GM12875 (cell line): ENCODE results near the gene HOXD9.

ENCODE experiments used
- H3K4me3 ChIP-seq: one replicate; pipeline ENCODE4 v1.5.1; 2011; ENCODE audit warnings: low read depth, low read length, control low read depth
- TF ChIP-seq, protein P1 (sequence below): IDR thresholded peaks from 2 replicates; pipeline ENCODE4 v1.5.1; 2011; ENCODE audit warnings: low read depth, mild to moderate bottlenecking, control low read depth, inconsistent platforms, low read length, moderate library complexity, borderline replicate concordance; ENCODE audit not compliant: insufficient read depth

Gene HOXD9

GRCh38 chr2:176150584-176151441, 28.3 kb downstream of the HOXD9 start:
- TF ChIP-seq, protein P1, sequence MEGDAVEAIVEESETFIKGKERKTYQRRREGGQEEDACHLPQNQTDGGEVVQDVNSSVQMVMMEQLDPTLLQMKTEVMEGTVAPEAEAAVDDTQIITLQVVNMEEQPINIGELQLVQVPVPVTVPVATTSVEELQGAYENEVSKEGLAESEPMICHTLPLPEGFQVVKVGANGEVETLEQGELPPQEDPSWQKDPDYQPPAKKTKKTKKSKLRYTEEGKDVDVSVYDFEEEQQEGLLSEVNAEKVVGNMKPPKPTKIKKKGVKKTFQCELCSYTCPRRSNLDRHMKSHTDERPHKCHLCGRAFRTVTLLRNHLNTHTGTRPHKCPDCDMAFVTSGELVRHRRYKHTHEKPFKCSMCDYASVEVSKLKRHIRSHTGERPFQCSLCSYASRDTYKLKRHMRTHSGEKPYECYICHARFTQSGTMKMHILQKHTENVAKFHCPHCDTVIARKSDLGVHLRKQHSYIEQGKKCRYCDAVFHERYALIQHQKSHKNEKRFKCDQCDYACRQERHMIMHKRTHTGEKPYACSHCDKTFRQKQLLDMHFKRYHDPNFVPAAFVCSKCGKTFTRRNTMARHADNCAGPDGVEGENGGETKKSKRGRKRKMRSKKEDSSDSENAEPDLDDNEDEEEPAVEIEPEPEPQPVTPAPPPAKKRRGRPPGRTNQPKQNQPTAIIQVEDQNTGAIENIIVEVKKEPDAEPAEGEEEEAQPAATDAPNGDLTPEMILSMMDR, result no peak
- no peak overlapping the region for H3K4me3 ChIP-seq

GRCh38 chr2:176151442-176152287, 29.1 kb downstream of the HOXD9 start, which contains the start of gene HOXD4:
TSS of gene HOXD4 (plus strand) at chr2:176151550. CDS start at chr2:176151634, 84 bp downstream.
- peak within 1 kb of the TSS; percentile 13 for H3K4me3 ChIP-seq
- TF ChIP-seq, protein P1, result no peak

GRCh38 chr2:176152350-176153181, 30.0 kb downstream of the HOXD9 start:
- no peak overlapping the region for H3K4me3 ChIP-seq
- TF ChIP-seq, protein P1, result no peak

DNA sequence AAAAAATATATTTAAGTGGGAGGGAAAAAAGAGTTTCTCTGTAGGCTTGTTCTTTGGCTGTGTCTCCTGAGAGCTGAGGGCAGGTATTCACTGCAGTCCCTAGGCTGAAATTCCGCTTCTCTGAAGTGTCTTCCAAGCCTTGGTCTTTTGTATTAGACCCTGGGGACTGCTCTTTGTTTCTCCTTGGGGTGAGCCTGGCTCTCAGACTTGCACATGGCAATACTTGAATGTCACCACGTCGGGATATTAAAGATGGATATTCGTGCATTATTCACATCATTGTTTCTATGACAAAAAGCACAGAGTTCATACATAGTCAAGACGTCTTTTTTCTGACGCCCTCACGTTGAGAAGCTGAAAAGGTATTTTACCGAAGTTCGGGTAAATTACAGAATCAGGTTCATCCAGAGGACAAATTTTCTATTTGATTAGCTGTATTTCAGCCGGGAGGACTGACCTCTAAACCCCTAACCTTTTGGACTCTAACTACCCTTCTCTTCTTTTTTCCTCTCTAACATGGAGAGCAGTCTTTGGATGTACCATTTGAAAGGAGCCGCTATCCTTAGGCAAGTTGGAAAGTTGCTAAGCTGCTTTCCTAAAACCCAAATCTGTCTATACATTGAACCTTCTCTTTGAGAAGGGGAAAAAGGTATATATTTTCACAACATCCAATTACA, 32.2 kb downstream of the HOXD9 start:
- TF ChIP-seq, protein P1, result no peak
- H3K4me3 ChIP-seq, result no peak overlapping the region

DNA sequence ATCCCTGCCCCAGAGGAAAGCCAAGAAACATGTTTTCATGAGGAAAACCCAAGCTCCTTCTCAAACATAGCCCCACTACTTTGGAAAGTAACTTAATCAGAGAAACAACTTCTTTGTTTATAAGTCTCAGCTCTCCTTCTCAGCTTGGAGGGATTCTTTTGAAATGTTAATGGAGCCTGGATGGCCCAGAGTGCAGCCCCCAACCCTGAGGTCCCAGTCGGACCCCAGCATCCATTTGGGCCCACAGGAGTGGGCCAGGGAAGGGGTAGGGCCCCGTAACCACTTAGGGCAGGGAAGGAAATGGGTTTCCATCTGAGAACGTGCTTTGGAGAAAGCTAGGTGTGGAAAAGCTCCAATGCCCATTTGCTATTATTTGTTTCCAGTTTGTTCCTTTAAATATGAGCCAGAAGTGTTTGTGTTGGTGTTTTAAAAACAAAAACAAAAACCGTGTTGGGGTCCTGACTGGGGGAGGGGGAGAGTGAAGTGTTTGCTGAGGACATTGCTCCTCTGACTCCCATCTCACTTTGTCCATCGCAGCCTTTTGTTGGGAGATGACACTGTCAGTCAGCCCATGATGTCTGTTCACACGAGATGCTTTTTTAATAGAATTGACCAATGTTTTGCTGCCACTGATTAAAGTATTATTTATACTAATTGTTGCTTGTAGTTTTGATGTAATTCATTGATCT, 33.0 kb downstream of the HOXD9 start:
- H3K4me3 ChIP-seq, result no peak overlapping the region
- TF ChIP-seq, protein P1, result no peak

DNA sequence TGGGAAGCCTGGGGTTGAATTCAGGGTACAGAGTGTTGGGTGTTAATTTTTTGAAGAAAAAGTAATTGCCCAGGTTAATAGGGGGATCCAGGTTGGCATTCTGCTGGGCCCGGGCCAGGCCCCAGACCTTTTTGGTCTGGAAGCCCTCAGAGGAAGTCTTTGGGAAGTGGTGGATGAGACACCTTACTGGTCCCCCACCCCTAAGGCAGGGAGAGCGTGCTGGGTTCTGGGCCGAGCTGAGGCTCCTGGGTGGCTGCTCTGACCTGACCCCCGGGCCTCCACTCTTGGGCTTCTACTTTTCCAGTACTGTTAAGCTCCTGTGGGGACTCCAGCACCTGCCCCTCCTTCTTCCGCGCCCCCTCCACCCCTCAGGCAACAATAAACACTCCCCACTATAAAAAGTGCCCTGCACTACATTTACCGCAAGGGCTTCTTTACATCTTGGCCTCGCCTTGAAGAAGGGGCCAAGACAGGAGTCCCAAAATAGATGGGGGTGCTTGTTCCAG, 33.8 kb downstream of the HOXD9 start:
- no peak overlapping the region for H3K4me3 ChIP-seq
- TF ChIP-seq, protein P1, result no peak
